GM12872 (cell line): ENCODE measurements around the gene THAP8.

Experiments
- CTCF ChIP-seq: IDR thresholded peaks from 3 replicates; pipeline ENCODE4 v1.5.1; 2011; ENCODE audit warnings: low read depth, mild to moderate bottlenecking, low read length, moderate library complexity; ENCODE audit not compliant: insufficient read depth

THAP8 gene

GRCh38 chr19:36061367-36061766 is 7.3 kb upstream of the THAP8 start:
- TF ChIP-seq CTCF: no peak

GRCh38 chr19:36060430-36060829 is 6.3 kb upstream of the THAP8 start:
- TF ChIP-seq CTCF: peak; percentile 58

DNA sequence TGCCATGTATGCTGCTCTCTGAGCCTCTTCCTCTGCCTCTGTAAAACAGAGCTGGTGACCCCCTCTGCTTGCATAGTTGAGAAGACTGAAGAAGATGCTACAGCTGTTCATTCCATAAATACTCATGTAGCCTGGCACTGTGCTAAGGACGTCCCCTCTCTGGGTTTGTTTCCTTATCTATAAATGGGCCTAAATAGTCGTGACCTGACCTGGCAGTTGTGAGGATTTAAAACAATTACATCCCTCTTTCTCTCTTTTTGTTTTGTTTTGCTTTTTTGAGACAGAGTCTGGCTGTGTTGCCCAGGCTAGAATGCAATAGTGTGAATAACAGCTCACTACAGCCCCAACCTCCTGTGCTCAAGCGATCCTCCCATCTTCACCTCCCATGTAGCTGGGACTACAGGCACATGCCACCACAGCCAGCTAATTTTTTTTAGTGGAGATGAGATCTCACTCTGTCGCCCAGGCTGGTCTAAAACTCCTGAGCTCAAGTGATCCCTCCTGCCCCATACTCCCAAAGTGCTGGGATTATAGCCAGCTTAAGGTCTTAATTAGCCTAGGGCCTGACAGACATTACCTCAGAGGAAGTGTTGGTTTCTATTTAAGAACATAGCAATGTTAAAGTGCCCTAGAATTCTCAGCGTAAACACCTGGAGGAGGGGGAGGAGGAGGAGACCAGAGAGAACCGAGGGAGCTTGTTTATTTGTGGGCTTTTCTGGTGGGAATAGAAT is 5.3 kb upstream of the THAP8 start:
- TF ChIP-seq CTCF: no peak

DNA sequence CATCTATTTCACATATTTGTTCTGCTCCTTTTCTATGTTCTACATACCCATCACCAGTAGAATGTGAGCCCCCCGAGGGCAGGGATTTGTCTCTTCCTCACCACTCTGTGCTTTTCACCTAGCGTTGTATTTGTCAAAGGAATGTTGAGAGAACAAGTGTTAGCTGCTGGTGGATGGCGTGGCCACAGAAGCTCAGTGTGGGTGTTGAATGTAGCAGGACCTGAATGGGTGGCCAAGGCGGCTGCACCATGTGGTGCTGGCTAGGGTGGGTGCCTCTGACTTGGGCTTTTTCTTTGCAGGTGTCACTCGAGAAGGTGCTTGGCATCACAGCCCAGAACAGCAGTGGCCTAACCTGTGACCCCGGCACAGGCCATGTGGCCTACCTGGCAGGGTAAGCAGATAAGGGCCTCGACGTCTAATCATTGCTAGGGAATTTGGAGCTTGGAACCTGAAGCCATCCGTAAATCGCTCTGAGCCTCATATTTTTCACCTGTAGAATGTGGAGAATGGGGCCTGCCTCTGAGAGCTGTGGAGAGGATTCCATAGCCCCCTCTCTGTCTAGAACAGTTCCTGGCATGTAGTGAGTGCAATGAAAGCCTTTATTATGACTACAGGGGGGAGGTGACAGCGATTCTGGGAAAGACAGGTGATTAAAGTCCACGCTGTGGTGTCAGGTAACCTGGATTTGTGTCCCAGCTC is 4.5 kb upstream of the THAP8 start:
- no peak for TF ChIP-seq CTCF

DNA sequence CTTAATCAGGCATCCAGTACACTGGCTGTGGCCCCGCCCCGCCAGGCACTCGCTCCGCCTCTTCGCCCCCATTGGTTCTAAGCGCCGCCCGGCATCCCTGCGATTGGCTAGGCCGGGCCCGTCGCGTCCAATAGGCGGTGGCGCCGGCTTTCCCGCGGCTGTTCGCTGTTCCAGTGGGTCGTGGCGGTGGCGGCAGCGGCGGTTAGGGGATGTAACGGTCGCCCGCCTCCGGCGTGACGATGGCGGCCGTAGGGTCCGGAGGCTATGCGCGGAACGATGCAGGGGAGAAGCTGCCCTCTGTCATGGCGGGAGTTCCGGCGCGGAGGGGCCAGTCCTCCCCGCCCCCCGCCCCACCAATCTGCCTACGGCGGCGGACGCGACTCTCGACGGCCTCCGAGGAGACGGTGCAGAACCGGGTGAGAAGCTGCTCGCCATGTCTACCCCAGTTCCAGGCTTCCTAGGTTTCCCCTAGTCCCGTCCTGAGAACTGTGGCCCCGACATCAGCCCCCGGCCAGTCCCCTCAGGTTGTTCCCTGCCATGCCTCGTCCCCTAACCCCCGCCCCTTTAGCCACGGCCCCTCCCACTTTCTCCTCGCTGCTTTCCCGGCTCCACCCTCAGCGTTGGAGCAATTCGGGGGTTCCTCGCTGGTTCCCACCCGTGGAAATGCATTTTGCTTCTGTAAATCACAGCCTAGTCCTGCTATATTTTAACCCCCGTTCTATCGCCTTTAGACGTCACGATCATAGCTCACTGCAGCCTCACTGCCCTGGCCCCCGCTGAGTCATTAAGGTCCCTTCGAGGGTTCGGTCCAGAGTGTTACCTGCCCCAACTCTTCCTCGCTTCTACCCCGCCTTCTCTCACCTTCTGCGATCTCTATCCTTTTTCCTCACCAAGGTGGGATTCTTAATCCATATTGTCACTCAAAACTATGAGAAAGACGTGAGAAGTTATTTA is 925 bp upstream of the THAP8 start, which contains the start of gene WDR62:
Gene WDR62, plus strand, starts transcription at position 165 of the 954 bp plus-strand sequence. Its CDS starts 75 bp downstream, at position 240.
- no peak for TF ChIP-seq CTCF

DNA sequence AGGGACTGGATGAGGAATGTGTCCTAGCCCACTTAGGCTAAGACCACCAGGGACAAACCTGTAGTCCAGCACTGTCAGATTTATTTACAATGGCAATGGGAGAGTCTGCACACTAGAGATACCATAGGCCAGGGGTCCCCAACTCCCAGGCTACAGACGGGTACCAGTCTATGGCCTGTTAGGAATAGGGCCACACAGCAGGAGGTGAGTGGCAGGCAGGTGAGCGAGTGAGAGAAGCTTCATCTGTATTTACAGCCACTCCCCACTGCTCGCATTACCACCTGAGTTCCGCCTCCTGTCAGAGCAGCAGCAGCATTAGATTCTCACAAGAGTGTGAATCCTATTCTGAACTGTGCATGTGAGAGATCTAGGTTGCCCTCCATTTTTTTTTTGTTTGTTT is 2.4 kb downstream of the THAP8 start:
- no peak for TF ChIP-seq CTCF

GRCh38 chr19:36051236-36051635 is 2.8 kb downstream of the THAP8 start:
- peak; percentile 21; the same call in 1 of the 3 replicates for TF ChIP-seq CTCF
